Gastrocnemius medialis (tissue), 4 donors: ENCODE results near the gene RTKN2. TPM values are rescaled to one million over a fixed set of nuclear protein-coding genes. Genes with fewer than 3 reads are reported as not detected.

Source experiments
- ATAC-seq, 2 donors: fragments of 150-250 bp; one replicate each; pipeline ENCODE4 v1.9.1; 2016
- DNase-seq, 2 donors: peaks; one replicate each; pipeline ENCODE4 v3.0.0-alpha.2; 2019
- H3K27ac ChIP-seq, 4 donors: fragments of 200-600 bp; sonication (generic); 1 replicate in 1 of 4; 2 replicates in 3 of 4; pipeline ENCODE4 v1.5.1; 2016 to 2018; ENCODE audit warnings: mild to moderate bottlenecking in 2 of 4, moderate library complexity in 1 of 4
- H3K27me3 ChIP-seq, 3 donors: fragments of 200-600 bp; sonication (generic) in 2 of 3; 1 replicate in 1 of 3; 2 replicates in 2 of 3; pipeline versions ENCODE4 v1.5.1 to v1.6.0; 2016 to 2019; ENCODE audit warnings: mild to moderate bottlenecking in 1 of 3, moderate library complexity in 1 of 3
- H3K36me3 ChIP-seq, 2 donors: fragments of 200-600 bp; sonication (generic) in 1 of 2; one replicate each; pipeline ENCODE4 v1.5.1; 2017 to 2018
- H3K4me1 ChIP-seq, 2 donors: fragments of 200-600 bp; sonication (generic) in 1 of 2; one replicate each; pipeline ENCODE4 v1.5.1; 2016 to 2017; ENCODE audit warnings: mild to moderate bottlenecking in 2 of 2
- H3K4me3 ChIP-seq, 4 donors: fragments of 200-600 bp; sonication (generic) in 3 of 4; 1 replicate in 1 of 4; 2 replicates in 3 of 4; pipeline ENCODE4 v1.5.1; 2016 to 2019; ENCODE audit warnings: mild to moderate bottlenecking in 2 of 4
- H3K9me3 ChIP-seq, 3 donors: fragments of 200-600 bp; sonication (generic) in 2 of 3; 1 replicate in 1 of 3; 2 replicates in 2 of 3; pipeline ENCODE4 v1.5.1; 2016 to 2019
- POLR2A ChIP-seq, 2 donors: fragments of 450-650 bp; IDR thresholded peaks; one replicate each; pipeline ENCODE4 v1.6.1; 2017; ENCODE audit warnings: antibody characterized with exemption in 2 of 2, mild to moderate bottlenecking in 2 of 2, moderate library complexity in 2 of 2
- in situ Hi-C, 4 donors: fragments of 200-750 bp; cut with MboI; loops; one replicate each; pipeline versions ENCODE4 v1.15.0 to v1.8.0; 2017; ENCODE audit warnings: low sequenced_read_pairs in 4 of 4
- intact Hi-C: fragments of 100-400 bp; cut with DNase I; formaldehyde crosslinking; loops from one replicate; pipeline ENCODE4 v1.15.1; 2023; ENCODE audit warnings: low total_unique reads
- total RNA-seq, 4 donors: library from RNA; depleted of rRNA; stranded (reverse); fragments of >200 nt; gene quantifications; one replicate each; pipeline versions ENCODE4 v1.1.0 to v1.2.3, GENCODE V29; 2016
- TF ChIP-seq, protein P1 (sequence below), 5 experiments: fragments of 450-650 bp in 3 of 5; fragments of 200-600 bp in 2 of 5; sonication (generic) in 2 of 5; IDR thresholded peaks in 4 of 5; conservative IDR thresholded peaks in 1 of 5; 1 replicate in 4 of 5; 2 replicates in 1 of 5; pipeline ENCODE4 v1.5.1; 2016 to 2019; ENCODE audit warnings: antibody characterized with exemption in 5 of 5, mild to moderate bottlenecking in 3 of 5, moderate library complexity in 3 of 5

Gene RTKN2
- total RNA-seq, 4 donors from 2014 or later = not detected

DNA sequence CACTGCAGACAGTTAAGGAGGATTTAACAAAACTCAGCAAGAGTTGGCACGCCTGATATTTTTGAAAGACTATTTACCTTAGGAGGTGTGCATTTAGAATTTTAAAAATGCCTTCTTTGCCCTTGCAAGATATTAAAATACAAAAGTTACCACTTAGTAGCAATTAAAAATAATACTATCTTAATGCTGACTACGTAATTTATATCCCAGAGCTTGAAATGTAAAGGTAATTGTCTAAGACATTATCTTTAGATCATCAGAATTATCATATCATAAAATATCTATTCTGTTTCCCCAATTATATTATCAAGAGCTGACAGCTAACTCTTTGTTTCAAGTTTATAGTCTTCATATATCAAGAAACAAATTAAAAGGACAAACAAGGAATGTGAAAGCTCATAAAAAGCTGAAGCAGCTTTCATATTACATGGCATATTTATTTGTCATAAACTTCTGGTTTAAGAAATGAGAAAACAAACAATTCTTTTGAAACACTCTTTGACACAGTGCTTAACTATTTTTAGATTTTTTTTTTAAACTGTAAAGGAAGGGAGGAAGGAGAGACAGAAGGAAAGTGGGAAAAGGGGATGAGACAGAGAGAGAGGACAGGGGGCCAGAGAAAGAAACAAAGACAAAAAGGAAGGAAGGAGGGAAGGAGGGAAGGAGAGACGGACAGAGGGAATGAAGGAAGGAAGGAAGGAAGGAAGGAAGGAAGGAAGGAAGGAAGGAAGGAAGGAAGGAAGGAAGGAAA, 73.5 kb downstream of the RTKN2 start:
- intact Hi-C loops = no loop called here
- no peaks in the 10 kb centered on the region for H3K4me1 ChIP-seq
- TF ChIP-seq POLR2A (IDR thresholded peaks at IDR 0.05) = no peak
- TF ChIP-seq, protein P1, sequence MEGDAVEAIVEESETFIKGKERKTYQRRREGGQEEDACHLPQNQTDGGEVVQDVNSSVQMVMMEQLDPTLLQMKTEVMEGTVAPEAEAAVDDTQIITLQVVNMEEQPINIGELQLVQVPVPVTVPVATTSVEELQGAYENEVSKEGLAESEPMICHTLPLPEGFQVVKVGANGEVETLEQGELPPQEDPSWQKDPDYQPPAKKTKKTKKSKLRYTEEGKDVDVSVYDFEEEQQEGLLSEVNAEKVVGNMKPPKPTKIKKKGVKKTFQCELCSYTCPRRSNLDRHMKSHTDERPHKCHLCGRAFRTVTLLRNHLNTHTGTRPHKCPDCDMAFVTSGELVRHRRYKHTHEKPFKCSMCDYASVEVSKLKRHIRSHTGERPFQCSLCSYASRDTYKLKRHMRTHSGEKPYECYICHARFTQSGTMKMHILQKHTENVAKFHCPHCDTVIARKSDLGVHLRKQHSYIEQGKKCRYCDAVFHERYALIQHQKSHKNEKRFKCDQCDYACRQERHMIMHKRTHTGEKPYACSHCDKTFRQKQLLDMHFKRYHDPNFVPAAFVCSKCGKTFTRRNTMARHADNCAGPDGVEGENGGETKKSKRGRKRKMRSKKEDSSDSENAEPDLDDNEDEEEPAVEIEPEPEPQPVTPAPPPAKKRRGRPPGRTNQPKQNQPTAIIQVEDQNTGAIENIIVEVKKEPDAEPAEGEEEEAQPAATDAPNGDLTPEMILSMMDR (IDR thresholded peaks at IDR 0.05 in 4 of 5, conservative IDR thresholded peaks at IDR 0.05 in 1 of 5) = no peak

DNA sequence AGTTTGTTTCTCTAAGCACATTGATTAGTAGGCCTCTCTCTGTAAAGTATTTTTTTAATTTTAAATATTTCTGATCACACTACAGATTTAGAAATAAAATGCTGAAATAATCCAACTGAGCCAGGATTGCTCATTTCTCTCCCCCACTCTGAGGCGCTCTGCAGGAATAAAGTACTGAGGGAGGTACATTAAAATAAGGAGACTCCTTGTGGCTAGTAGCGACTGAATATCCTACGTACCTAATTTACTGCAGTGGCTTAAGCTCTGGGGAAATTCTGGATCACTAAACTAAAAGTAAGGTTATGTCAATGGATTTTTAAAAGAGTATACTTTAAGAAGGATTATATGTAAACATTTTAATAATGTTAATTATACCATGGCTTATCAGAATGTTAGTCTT, 75.2 kb downstream of the RTKN2 start:
- TF ChIP-seq, protein P1 (IDR thresholded peaks at IDR 0.05 in 4 of 5, conservative IDR thresholded peaks at IDR 0.05 in 1 of 5) = no peak
- TF ChIP-seq POLR2A (IDR thresholded peaks at IDR 0.05) = no peak
- Histone ChIP-seq H3K9me3 (no peaks in the 10 kb centered on the region), H3K4me1 (no peaks in the 10 kb centered on the region), H3K36me3 (no peaks in the 10 kb centered on the region), H3K27ac (no peak overlapping the region), H3K27me3 (no peaks in the 10 kb centered on the region), H3K4me3 (no peak overlapping the region)
- no peak for DNase-seq
- in situ Hi-C loops = no loop called here
- intact Hi-C loops = no loop called here
- ATAC-seq = no peak

More for the DNA sequence above, 73.5 kb downstream of the RTKN2 start:
- no peaks in the 10 kb centered on the region for H3K27me3 ChIP-seq
- H3K4me3 ChIP-seq = no peak overlapping the region
- ATAC-seq = no peak
- no peak overlapping the region for H3K27ac ChIP-seq
- in situ Hi-C loops = no loop called here
- DNase-seq = no peak
- no peaks in the 10 kb centered on the region for H3K36me3 ChIP-seq
- H3K9me3 ChIP-seq = no peaks in the 10 kb centered on the region

DNA sequence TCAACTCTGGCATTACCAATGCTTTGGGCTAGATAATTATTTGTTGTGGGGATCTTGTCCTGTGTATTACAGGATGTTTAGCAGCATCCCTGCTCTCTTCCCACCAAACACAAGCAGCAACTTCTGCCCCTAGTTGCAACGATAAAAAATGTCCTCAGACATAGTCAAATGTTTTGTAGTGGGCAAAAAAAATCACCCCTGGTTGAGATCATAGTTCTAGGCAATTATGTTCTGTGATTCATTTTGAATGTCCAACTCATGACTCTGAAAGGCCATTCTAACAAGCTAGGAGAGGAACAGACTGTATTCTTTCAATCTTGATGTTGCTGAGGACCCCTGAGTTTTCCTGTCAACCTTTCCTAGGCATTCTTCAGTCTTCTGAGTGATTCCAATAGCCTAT, 79.5 kb downstream of the RTKN2 start:
- Histone ChIP-seq H3K4me1 (no peaks in the 10 kb centered on the region), H3K27ac (no peak overlapping the region), H3K36me3 (no peaks in the 10 kb centered on the region), H3K9me3 (no peaks in the 10 kb centered on the region), H3K4me3 (no peak overlapping the region), H3K27me3 (no peaks in the 10 kb centered on the region)
- intact Hi-C loops (no loop called here), in situ Hi-C loops (no loop called here)
- ATAC-seq = no peak
- TF ChIP-seq, protein P1 (IDR thresholded peaks at IDR 0.05 in 4 of 5, conservative IDR thresholded peaks at IDR 0.05 in 1 of 5) = no peak
- TF ChIP-seq POLR2A (IDR thresholded peaks at IDR 0.05) = no peak
- DNase-seq = no peak

DNA sequence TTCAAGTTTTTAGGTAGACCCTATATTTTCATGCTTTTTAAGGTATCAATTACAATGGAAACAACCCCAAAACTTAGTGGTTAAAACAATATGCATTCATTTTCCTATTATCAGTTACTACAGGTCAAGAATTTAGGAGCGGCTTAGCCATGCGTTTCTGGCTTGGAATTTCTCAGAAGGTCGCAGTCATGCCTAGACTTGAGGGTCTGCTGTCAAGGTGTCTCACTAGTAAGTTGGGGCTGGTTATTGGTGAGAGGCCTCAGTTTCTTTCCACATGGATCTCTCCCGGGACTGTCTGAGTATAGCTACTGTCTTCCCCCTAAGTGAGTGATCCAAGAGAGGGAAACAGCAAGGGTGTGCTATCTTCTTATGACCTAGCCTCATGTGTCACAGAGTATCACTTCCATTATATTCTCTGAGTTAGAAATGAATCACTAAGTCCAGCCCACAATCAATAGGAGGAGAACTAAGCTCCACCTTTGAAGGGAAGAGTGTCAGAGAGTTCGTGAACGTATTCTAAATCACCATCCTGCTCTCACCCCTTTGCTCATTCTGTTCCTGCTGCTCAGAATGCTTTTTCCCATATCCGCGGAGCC, 80.5 kb downstream of the RTKN2 start:
- H3K4me3 ChIP-seq = no peak overlapping the region
- no peaks in the 10 kb centered on the region for H3K27me3 ChIP-seq
- ATAC-seq (no peak), DNase-seq (no peak)
- intact Hi-C loops = no loop called here
- no peaks in the 10 kb centered on the region for H3K9me3 ChIP-seq
- no peaks in the 10 kb centered on the region for H3K4me1 ChIP-seq
- H3K36me3 ChIP-seq = no peaks in the 10 kb centered on the region
- no peak for TF ChIP-seq POLR2A (IDR thresholded peaks at IDR 0.05)
- TF ChIP-seq, protein P1 (IDR thresholded peaks at IDR 0.05 in 4 of 5, conservative IDR thresholded peaks at IDR 0.05 in 1 of 5) = no peak
- in situ Hi-C loops = no loop called here
- H3K27ac ChIP-seq = no peak overlapping the region
